Neural cell (in vitro differentiated cells): Measurements from ENCODE around the gene PIP5K1B. TPM values are rescaled to one million over a fixed set of nuclear protein-coding genes. Genes with fewer than 3 reads are reported as not detected.

Source experiments
- H2AFZ ChIP-seq: fragments of 200-600, 300-800 bp; sonication (generic), shearing (Covaris generic); 2 replicates; pipeline ENCODE4 v1.6.0; 2014; ENCODE audit warnings: low read depth, mild to moderate bottlenecking, antibody characterized with exemption, low read length, moderate library complexity
- H3F3A ChIP-seq: fragments of 200-600 bp; shearing (Covaris generic); 2 replicates; pipeline ENCODE4 v1.6.1; 2016; ENCODE audit warnings: mild to moderate bottlenecking, moderate library complexity, mixed read lengths, antibody characterized with exemption, low read length; ENCODE audit not compliant: insufficient read depth, poor library complexity, severe bottlenecking
- H3K27ac ChIP-seq: fragments of 200-600, 300-800 bp; sonication (generic), shearing (Covaris generic); 2 replicates; pipeline ENCODE4 v1.5.1; 2014; ENCODE audit warnings: mild to moderate bottlenecking, low read length, moderate library complexity
- H3K27me3 ChIP-seq: fragments of 300-800, 200-600 bp; sonication (generic), shearing (Covaris generic); 2 replicates; pipeline ENCODE4 v1.6.0; 2014; ENCODE audit warnings: mild to moderate bottlenecking, low read depth, low read length, moderate library complexity; ENCODE audit not compliant: insufficient read depth
- H3K36me3 ChIP-seq: fragments of 300-800, 200-600 bp; sonication (generic), shearing (Covaris generic); 2 replicates; pipeline ENCODE4 v1.5.1; 2014; ENCODE audit warnings: mild to moderate bottlenecking, antibody characterized with exemption, low read length, moderate library complexity; ENCODE audit not compliant: insufficient read depth
- H3K4me2 ChIP-seq: fragments of 300-800, 200-600 bp; sonication (generic), shearing (Covaris generic); 2 replicates; pipeline ENCODE4 v1.6.0; 2014; ENCODE audit warnings: mild to moderate bottlenecking, low read length
- H3K4me3 ChIP-seq: fragments of 300-800, 200-600 bp; sonication (generic), shearing (Covaris generic); 2 replicates; pipeline ENCODE4 v1.5.1; 2014; ENCODE audit warnings: mild to moderate bottlenecking, low read length, moderate library complexity
- H3K79me2 ChIP-seq: fragments of 200-600 bp; shearing (Covaris generic); replicated peaks from 2 replicates; pipeline ENCODE4 v1.6.0; 2014; ENCODE audit warnings: mild to moderate bottlenecking, low read length, moderate library complexity; ENCODE audit not compliant: insufficient read depth
- H3K9ac ChIP-seq: fragments of 300-800, 200-600 bp; sonication (generic), shearing (Covaris generic); 2 replicates; pipeline ENCODE4 v1.6.1; 2016; ENCODE audit warnings: mild to moderate bottlenecking, low read length, mixed read lengths
- H3K9me2 ChIP-seq: fragments of 200-600 bp; shearing (Covaris generic); 2 replicates; pipeline ENCODE4 v1.6.1; 2016; ENCODE audit warnings: mild to moderate bottlenecking, low read length, mixed read lengths; ENCODE audit not compliant: insufficient read depth
- H3K9me3 ChIP-seq: fragments of 200-600, 300-800 bp; sonication (generic), shearing (Covaris generic); 2 replicates; pipeline ENCODE4 v1.6.1; 2016; ENCODE audit warnings: mild to moderate bottlenecking, mixed run types, low read length, moderate library complexity, mixed read lengths
- H4K20me1 ChIP-seq: fragments of 200-600 bp; shearing (Covaris generic); 2 replicates; pipeline ENCODE4 v1.6.1; 2016; ENCODE audit warnings: mild to moderate bottlenecking, mixed run types; ENCODE audit not compliant: insufficient read depth
- CTCF ChIP-seq: fragments of 450-650 bp; IDR thresholded peaks from 2 replicates; pipeline ENCODE4 v1.5.1; 2014; ENCODE audit warnings: antibody characterized with exemption, mild to moderate bottlenecking, moderate library complexity; ENCODE audit not compliant: poor library complexity, severe bottlenecking
- EP300 ChIP-seq: fragments of 450-650 bp; conservative IDR thresholded peaks from 2 replicates; pipeline ENCODE4 v1.6.1; 2014; ENCODE audit warnings: antibody characterized with exemption, mild to moderate bottlenecking, moderate library complexity; ENCODE audit not compliant: poor library complexity, severe bottlenecking
- EZH2 ChIP-seq: fragments of 200-600, 300-800 bp; shearing (Covaris generic), sonication (generic); IDR thresholded peaks from 2 replicates; pipeline ENCODE4 v1.6.1; 2014; ENCODE audit warnings: antibody characterized with exemption, low read length, borderline replicate concordance, mild to moderate bottlenecking; ENCODE audit not compliant: insufficient read depth, poor library complexity, severe bottlenecking
- MXI1 ChIP-seq: fragments of 450-650 bp; conservative IDR thresholded peaks from 2 replicates; pipeline ENCODE4 v1.6.1; 2014; ENCODE audit warnings: antibody characterized with exemption, mild to moderate bottlenecking; ENCODE audit not compliant: poor library complexity, severe bottlenecking
- POLR2AphosphoS5 ChIP-seq: IDR thresholded peaks from 2 replicates; pipeline ENCODE4 v1.6.1; 2012
- RAD21 ChIP-seq: fragments of 450-650 bp; conservative IDR thresholded peaks from 2 replicates; pipeline ENCODE4 v1.6.1; 2014; ENCODE audit warnings: antibody characterized with exemption, mild to moderate bottlenecking, moderate library complexity
- REST ChIP-seq: IDR thresholded peaks from 2 replicates; pipeline ENCODE4 v1.6.1; 2012; ENCODE audit warnings: borderline replicate concordance
- SMC3 ChIP-seq: fragments of 450-650 bp; conservative IDR thresholded peaks from 2 replicates; pipeline ENCODE4 v1.6.1; 2014; ENCODE audit warnings: antibody characterized with exemption, mild to moderate bottlenecking, moderate library complexity; ENCODE audit not compliant: poor library complexity
- TAF1 ChIP-seq: IDR thresholded peaks from 2 replicates; pipeline ENCODE4 v1.6.1; 2012; ENCODE audit warnings: low read depth
- polyA plus RNA-seq: library from polyadenylated mRNA; depleted of rRNA; stranded (reverse); fragments of >200 nt; gene quantifications from 2 replicates; pipeline ENCODE4 v1.2.3, GENCODE V29; 2014

The PIP5K1B gene
- polyA plus RNA-seq, 1 donor from 2014 or later: 1.5 TPM

GRCh38 chr9:68714416-68715180, 9.6 kb downstream of the PIP5K1B start:
- H3K9me2 ChIP-seq: no peaks in the 10 kb centered on the region
- H3K9ac ChIP-seq: no peak overlapping the region
- no peaks in the 10 kb centered on the region for H3K27me3 ChIP-seq
- no peak overlapping the region for H2AFZ ChIP-seq
- no peaks in the 10 kb centered on the region for H3K36me3 ChIP-seq
- no peaks in the 10 kb centered on the region for H3K79me2 ChIP-seq
- no peak overlapping the region for H3K27ac ChIP-seq
- H3K9me3 ChIP-seq: no peaks in the 10 kb centered on the region
- H3F3A ChIP-seq: no peaks in the 10 kb centered on the region
- no peaks in the 10 kb centered on the region for H4K20me1 ChIP-seq
- no peak overlapping the region for H3K4me3 ChIP-seq
- H3K4me2 ChIP-seq: no peak overlapping the region
- TF ChIP-seq MXI1: no peak
- TF ChIP-seq SMC3: no peak
- TF ChIP-seq RAD21: no peak
- TF ChIP-seq CTCF: no peak
- TF ChIP-seq REST: no peak
- TF ChIP-seq POLR2AphosphoS5: no peak
- no peak for TF ChIP-seq EP300
- no peak for TF ChIP-seq TAF1
- no peak for TF ChIP-seq EZH2

- Histone ChIP-seq H3K27me3 (no peaks in the 10 kb centered on the region), H3K4me3 (no peak overlapping the region), H2AFZ (no peak overlapping the region), H3K36me3 (no peaks in the 10 kb centered on the region), H3K9me2 (no peaks in the 10 kb centered on the region), H3K9me3 (no peaks in the 10 kb centered on the region), H3K9ac (no peak overlapping the region), H3K27ac (no peak overlapping the region), H4K20me1 (no peaks in the 10 kb centered on the region), H3F3A (no peaks in the 10 kb centered on the region), H3K4me2 (no peak overlapping the region), H3K79me2 (no peaks in the 10 kb centered on the region)
- no peak for TF ChIP-seq RAD21
- no peak for TF ChIP-seq CTCF
- TF ChIP-seq REST: no peak
- TF ChIP-seq TAF1: no peak
- no peak for TF ChIP-seq POLR2AphosphoS5
- TF ChIP-seq EP300: no peak
- no peak for TF ChIP-seq SMC3
- no peak for TF ChIP-seq EZH2
- no peak for TF ChIP-seq MXI1
Observed at GRCh38 chr9:68715181-68715456, 10.1 kb downstream of the PIP5K1B start.
